SH-SY5Y (cell line): ENCODE measurements around the gene CACNA2D1.

Experiments used
- GATA2 ChIP-seq: IDR thresholded peaks from 2 replicates; pipeline ENCODE4 v1.6.1; 2011; ENCODE audit warnings: mild to moderate bottlenecking, low read depth, low read length
- GATA3 ChIP-seq: IDR thresholded peaks from 2 replicates; pipeline ENCODE4 v1.6.1; 2011; ENCODE audit warnings: low read depth, mild to moderate bottlenecking, low read length, moderate library complexity

- no peak for TF ChIP-seq GATA3
- TF ChIP-seq GATA2 = no peak
Measured at GRCh38 chr7:82293467-82293866, 150.1 kb downstream of the CACNA2D1 start.
